CD14-positive monocyte (primary cell): ENCODE data around the gene MATCAP1. TPM values are rescaled to one million over a fixed set of nuclear protein-coding genes. Genes with fewer than 3 reads are reported as not detected.

Experiments
- DNase-seq, 3 donors: peaks; one replicate each; pipeline ENCODE4 v3.0.0-alpha.2; 2011 to 2022
- H2AFZ ChIP-seq: 2 replicates; pipeline ENCODE4 v1.6.0; 2012; ENCODE audit warnings: mild to moderate bottlenecking, low read depth, low read length, inconsistent platforms; ENCODE audit not compliant: insufficient read depth, poor library complexity, severe bottlenecking
- H3K27ac ChIP-seq, 2 donors: 1 replicate in 1 of 2; 2 replicates in 1 of 2; pipeline ENCODE4 v1.5.1; 2012 to 2013; ENCODE audit warnings: low read length in 2 of 2, control low read depth in 1 of 2, inconsistent platforms in 1 of 2, low read depth in 1 of 2, mild to moderate bottlenecking in 1 of 2
- H3K27me3 ChIP-seq, 2 donors: one replicate each; pipeline versions ENCODE4 v1.6.0 to v1.6.1; 2011 to 2013; ENCODE audit warnings: low read length in 2 of 2; ENCODE audit not compliant: control insufficient read depth in 2 of 2, insufficient read depth in 2 of 2
- H3K36me3 ChIP-seq, 2 donors: replicated peaks in 1 of 2; 1 replicate in 1 of 2; 2 replicates in 1 of 2; pipeline versions ENCODE4 v1.5.1 to v1.6.1; 2012 to 2013; ENCODE audit warnings: low read length in 2 of 2, control low read depth in 1 of 2, inconsistent platforms in 1 of 2, mild to moderate bottlenecking in 1 of 2; ENCODE audit not compliant: insufficient read depth in 2 of 2, control insufficient read depth in 1 of 2
- H3K4me1 ChIP-seq, 2 donors: 1 replicate in 1 of 2; 2 replicates in 1 of 2; pipeline versions ENCODE4 v1.5.1 to v1.6.1; 2012 to 2013; ENCODE audit warnings: low read length in 2 of 2, control low read depth in 1 of 2, inconsistent platforms in 1 of 2, mild to moderate bottlenecking in 1 of 2, moderate library complexity in 1 of 2; ENCODE audit not compliant: insufficient read depth in 2 of 2, control insufficient read depth in 1 of 2
- H3K4me2 ChIP-seq: replicated peaks from 2 replicates; pipeline ENCODE3; 2012; ENCODE audit warnings: low read length, moderate library complexity, mild to moderate bottlenecking; ENCODE audit not compliant: poor library complexity, severe bottlenecking; ENCODE audit errors: extremely low read depth
- H3K4me3 ChIP-seq, 3 experiments: fragments of 200-600 bp in 1 of 3; sonication (generic) in 1 of 3; replicated peaks in 1 of 3; 1 replicate in 2 of 3; 2 replicates in 1 of 3; pipeline ENCODE4 v1.5.1; 2011 to 2013; ENCODE audit warnings: low read length in 3 of 3, mild to moderate bottlenecking in 3 of 3, control low read depth in 2 of 3, low read depth in 2 of 3, inconsistent platforms in 1 of 3, moderate library complexity in 1 of 3
- H3K79me2 ChIP-seq: 2 replicates; pipeline ENCODE4 v1.6.0; 2012; ENCODE audit warnings: mild to moderate bottlenecking, control low read depth, inconsistent platforms, low read length, moderate library complexity; ENCODE audit not compliant: insufficient read depth
- H3K9ac ChIP-seq: 2 replicates; pipeline ENCODE4 v1.6.0; 2017; ENCODE audit warnings: low read length, mild to moderate bottlenecking; ENCODE audit not compliant: insufficient read depth, poor library complexity, severe bottlenecking
- H3K9me3 ChIP-seq, 2 donors: replicated peaks in 1 of 2; 1 replicate in 1 of 2; 2 replicates in 1 of 2; pipeline versions ENCODE4 v1.5.1 to v1.6.1; 2012 to 2013; ENCODE audit warnings: low read length in 2 of 2, control low read depth in 1 of 2; ENCODE audit not compliant: control insufficient read depth in 1 of 2, insufficient read depth in 1 of 2
- H4K20me1 ChIP-seq: 2 replicates; pipeline ENCODE4 v1.6.0; 2012; ENCODE audit warnings: mild to moderate bottlenecking, low read length, control low read depth, moderate library complexity; ENCODE audit not compliant: insufficient read depth
- H3K27ac Mint-ChIP-seq, 7 donors: one replicate each; pipeline ENCODE4 v1.8.0; 2020; ENCODE audit warnings: mild to moderate bottlenecking in 7 of 7, mixed read lengths in 7 of 7, moderate library complexity in 6 of 7, inconsistent platforms in 2 of 7
- H3K27me3 Mint-ChIP-seq, 3 donors: one replicate each; pipeline ENCODE4 v1.8.0; 2021 to 2022; ENCODE audit warnings: low read depth in 3 of 3, mild to moderate bottlenecking in 3 of 3, mixed read lengths in 3 of 3, moderate library complexity in 3 of 3, inconsistent platforms in 1 of 3
- H3K36me3 Mint-ChIP-seq, 2 donors: one replicate each; pipeline ENCODE4 v1.8.0; 2020; ENCODE audit warnings: mixed read lengths in 2 of 2, inconsistent platforms in 1 of 2, mild to moderate bottlenecking in 1 of 2
- H3K4me1 Mint-ChIP-seq: one replicate; pipeline ENCODE4 v1.8.0; 2020; ENCODE audit warnings: mild to moderate bottlenecking, mixed read lengths
- H3K4me3 Mint-ChIP-seq, 2 donors: one replicate each; pipeline ENCODE4 v1.8.0; 2020; ENCODE audit warnings: mild to moderate bottlenecking in 2 of 2, mixed read lengths in 2 of 2, moderate library complexity in 1 of 2
- H3K9me3 Mint-ChIP-seq, 7 donors: one replicate each; pipeline ENCODE4 v1.8.0; 2020 to 2022; ENCODE audit warnings: mixed read lengths in 7 of 7, mild to moderate bottlenecking in 6 of 7, moderate library complexity in 6 of 7, inconsistent platforms in 2 of 7
- WGBS: methylation state at CpG from one replicate; pipeline ENCODE4 v1.1.5; 2013; ENCODE audit warnings: missing lambda C conversion rate; ENCODE audit not compliant: insufficient coverage; 5-methylcytosine and 5-hydroxymethylcytosine counted together
- intact Hi-C, 2 donors: fragments of 100-400 bp; cut with micrococcal nuclease; formaldehyde crosslinking; loops; one replicate each; pipeline versions ENCODE4 v1.15.0 to v1.15.1; 2023
- polyA plus RNA-seq, 3 donors: library from polyadenylated mRNA; depleted of rRNA in 1 of 3; unstranded in 2 of 3; stranded (reverse) in 1 of 3; fragments of 300-500 nt in 2 of 3; fragments of >200 nt in 1 of 3; fragmentation: Illumina TruSeq in 2 of 3; gene quantifications; 1 replicate in 2 of 3; 2 replicates in 1 of 3; pipeline ENCODE4 v1.2.3, GENCODE V29; 2012 to 2021
- TF ChIP-seq, protein P1 (sequence below): fragments of 200-600 bp; IDR thresholded peaks from one replicate; pipeline ENCODE4 v1.8.0; 2022; ENCODE audit warnings: antibody characterized with exemption, mild to moderate bottlenecking

MATCAP1 gene
- polyA plus RNA-seq, 3 donors: 0.58 to 43.3 (median 0.99) TPM

DNA sequence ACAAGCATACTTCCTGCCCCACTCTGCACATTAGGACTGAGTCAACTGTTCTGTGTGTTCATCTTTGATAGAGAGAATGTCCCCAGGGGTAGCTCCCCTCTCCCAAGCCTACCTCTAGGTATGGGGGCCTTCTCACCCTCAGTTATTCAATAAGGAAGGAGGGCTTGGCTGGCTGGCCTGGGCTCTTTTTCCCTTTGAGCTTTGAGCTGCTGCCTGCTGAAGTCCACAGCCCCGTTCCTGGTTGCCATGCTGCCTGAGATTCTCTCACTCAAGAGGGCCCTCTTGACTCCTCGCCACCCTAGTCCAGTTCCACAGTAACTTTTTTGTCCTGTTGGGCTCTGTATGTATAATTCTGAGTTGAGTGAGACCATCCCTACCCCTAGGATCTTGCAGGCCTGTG lies 38.0 kb downstream of the MATCAP1 start:
- Mint-ChIP-seq H3K4me3 (no peak overlapping the region), H3K27me3 (peaks cover 9 to 21% (median 17%) of the 10 kb centered on the region in 3 donors), H3K9me3 (peaks cover 7 to 17% (median 12%) of the 10 kb centered on the region in 7 donors), H3K4me1 (no peaks in the 10 kb centered on the region), H3K27ac (no peak overlapping the region), H3K36me3 (peaks cover 82 to 87% of the 10 kb centered on the region in 2 donors)
- Histone ChIP-seq H2AFZ (no peak overlapping the region), H3K9ac (no peak overlapping the region), H3K27ac (no peak overlapping the region), H3K4me1 (peaks cover 4 to 13% of the 10 kb centered on the region in 2 donors), H3K27me3 (peaks cover 5 to 18% of the 10 kb centered on the region in 2 donors), H4K20me1 (peaks cover 88% of the 10 kb centered on the region), H3K4me2 (no peak overlapping the region), H3K79me2 (no peaks in the 10 kb centered on the region), H3K36me3 (peaks cover 80 to 85% of the 10 kb centered on the region in 2 donors), H3K9me3 (peaks cover 9 to 14% of the 10 kb centered on the region in 2 donors), H3K4me3 (no peak overlapping the region)
- intact Hi-C loops: no loop called here
- no peak for DNase-seq
- TF ChIP-seq, protein P1, sequence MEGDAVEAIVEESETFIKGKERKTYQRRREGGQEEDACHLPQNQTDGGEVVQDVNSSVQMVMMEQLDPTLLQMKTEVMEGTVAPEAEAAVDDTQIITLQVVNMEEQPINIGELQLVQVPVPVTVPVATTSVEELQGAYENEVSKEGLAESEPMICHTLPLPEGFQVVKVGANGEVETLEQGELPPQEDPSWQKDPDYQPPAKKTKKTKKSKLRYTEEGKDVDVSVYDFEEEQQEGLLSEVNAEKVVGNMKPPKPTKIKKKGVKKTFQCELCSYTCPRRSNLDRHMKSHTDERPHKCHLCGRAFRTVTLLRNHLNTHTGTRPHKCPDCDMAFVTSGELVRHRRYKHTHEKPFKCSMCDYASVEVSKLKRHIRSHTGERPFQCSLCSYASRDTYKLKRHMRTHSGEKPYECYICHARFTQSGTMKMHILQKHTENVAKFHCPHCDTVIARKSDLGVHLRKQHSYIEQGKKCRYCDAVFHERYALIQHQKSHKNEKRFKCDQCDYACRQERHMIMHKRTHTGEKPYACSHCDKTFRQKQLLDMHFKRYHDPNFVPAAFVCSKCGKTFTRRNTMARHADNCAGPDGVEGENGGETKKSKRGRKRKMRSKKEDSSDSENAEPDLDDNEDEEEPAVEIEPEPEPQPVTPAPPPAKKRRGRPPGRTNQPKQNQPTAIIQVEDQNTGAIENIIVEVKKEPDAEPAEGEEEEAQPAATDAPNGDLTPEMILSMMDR: no peak
- no CpG with 5 or more reads among the region's 2 CpGs for WGBS

DNA sequence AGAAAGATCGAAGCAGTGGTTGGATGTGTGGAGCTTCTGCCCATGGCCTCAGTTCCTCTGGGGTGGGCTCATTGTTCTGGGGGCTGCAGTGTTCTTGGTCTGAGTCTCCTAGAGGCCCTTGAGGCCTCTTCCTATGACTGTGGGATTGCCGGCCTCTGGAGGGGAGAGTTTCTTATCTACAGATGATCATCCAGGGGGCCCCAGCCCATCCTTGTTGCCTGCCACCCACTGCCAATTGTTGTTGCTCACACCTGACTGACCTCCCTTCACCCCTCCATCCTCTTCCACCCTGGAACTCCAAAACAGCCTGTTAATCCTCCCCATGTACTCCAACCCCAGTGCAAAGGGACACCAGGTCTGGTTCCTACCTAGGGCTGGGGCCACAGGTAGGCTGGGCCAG lies 38.8 kb downstream of the MATCAP1 start:
- 100% methylated on average over 1 of the region's 2 CpGs for WGBS
- intact Hi-C loops: no loop called here
- no peak overlapping the region for H3K4me3 ChIP-seq
- peak overlapping the region in 1 of 7 donors; percentile 42 for H3K27ac Mint-ChIP-seq
- H3K27ac ChIP-seq: no peak overlapping the region
- DNase-seq: no peak
- TF ChIP-seq, protein P1: no peak
- H3K36me3 ChIP-seq: peaks cover 88 to 93% of the 10 kb centered on the region in 2 donors
- H3K9me3 Mint-ChIP-seq: peaks cover 7 to 17% (median 12%) of the 10 kb centered on the region in 7 donors
- H3K4me3 Mint-ChIP-seq: no peak overlapping the region
- no peaks in the 10 kb centered on the region for H3K79me2 ChIP-seq
- H3K9ac ChIP-seq: no peak overlapping the region
- peaks cover 0 to 12% of the 10 kb centered on the region in 2 donors for H3K27me3 ChIP-seq
- peaks cover 90 to 95% of the 10 kb centered on the region in 2 donors for H3K36me3 Mint-ChIP-seq
- H3K27me3 Mint-ChIP-seq: peaks cover 9 to 16% (median 15%) of the 10 kb centered on the region in 3 donors
- peaks cover 0 to 5% of the 10 kb centered on the region in 2 donors for H3K4me1 ChIP-seq
- no peak overlapping the region for H2AFZ ChIP-seq
- H3K4me2 ChIP-seq: no peak overlapping the region
- H3K9me3 ChIP-seq: peaks cover 9 to 12% of the 10 kb centered on the region in 2 donors
- no peaks in the 10 kb centered on the region for H3K4me1 Mint-ChIP-seq
- H4K20me1 ChIP-seq: peaks cover 87% of the 10 kb centered on the region
